ENCODE measurements around the gene FAS.

DNA sequence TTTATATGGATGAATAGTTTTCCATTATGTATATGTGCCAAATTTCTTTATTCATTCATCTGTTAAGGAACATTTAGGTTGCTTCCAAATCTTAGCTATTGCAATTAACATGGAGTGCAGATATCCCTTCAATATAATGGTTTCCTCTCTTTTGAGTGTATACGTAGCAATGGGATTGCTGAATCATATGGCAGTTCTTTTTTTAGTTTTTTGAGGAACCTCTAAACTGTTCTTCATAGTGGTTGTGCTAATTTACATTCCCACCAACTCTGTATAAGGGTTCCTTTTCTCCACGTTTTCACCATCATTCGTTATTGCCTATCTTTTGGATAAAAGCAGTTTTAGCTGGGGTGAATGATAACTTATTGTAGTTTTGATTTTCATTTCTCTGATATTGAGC lies 46.5 kb downstream of the FAS start:
- TF ChIP-seq, protein P1, sequence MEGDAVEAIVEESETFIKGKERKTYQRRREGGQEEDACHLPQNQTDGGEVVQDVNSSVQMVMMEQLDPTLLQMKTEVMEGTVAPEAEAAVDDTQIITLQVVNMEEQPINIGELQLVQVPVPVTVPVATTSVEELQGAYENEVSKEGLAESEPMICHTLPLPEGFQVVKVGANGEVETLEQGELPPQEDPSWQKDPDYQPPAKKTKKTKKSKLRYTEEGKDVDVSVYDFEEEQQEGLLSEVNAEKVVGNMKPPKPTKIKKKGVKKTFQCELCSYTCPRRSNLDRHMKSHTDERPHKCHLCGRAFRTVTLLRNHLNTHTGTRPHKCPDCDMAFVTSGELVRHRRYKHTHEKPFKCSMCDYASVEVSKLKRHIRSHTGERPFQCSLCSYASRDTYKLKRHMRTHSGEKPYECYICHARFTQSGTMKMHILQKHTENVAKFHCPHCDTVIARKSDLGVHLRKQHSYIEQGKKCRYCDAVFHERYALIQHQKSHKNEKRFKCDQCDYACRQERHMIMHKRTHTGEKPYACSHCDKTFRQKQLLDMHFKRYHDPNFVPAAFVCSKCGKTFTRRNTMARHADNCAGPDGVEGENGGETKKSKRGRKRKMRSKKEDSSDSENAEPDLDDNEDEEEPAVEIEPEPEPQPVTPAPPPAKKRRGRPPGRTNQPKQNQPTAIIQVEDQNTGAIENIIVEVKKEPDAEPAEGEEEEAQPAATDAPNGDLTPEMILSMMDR (IDR thresholded peaks at IDR 0.05): no peak
- TF ChIP-seq POLR2A (IDR thresholded peaks at IDR 0.05): no peak
